ENCODE data around the gene PTBP1. TPM values are rescaled to one million over a fixed set of nuclear protein-coding genes. Genes with fewer than 3 reads are reported as not detected.
A peak's percentile ranks its signal among the peaks of the same experiment; 100 is the strongest.

PTBP1 gene
- total RNA-seq, 4 donors from 2014 or later = 139 to 167 (median 156) TPM

- no peak for DNase-seq
- peaks cover 0 to 10% (median 2%) of the 10 kb centered on the region in 3 donors for H3K36me3 ChIP-seq
- no peaks in the 10 kb centered on the region for H3K9me3 ChIP-seq
- peak overlapping the region in 3 of 4 donors; percentile 73 to 96 (median 90) for H3K27ac ChIP-seq
- H3K27me3 ChIP-seq = no peaks in the 10 kb centered on the region
- TF ChIP-seq CTCF (IDR thresholded peaks at IDR 0.05) (no peak), POLR2A (IDR thresholded peaks at IDR 0.05) (no peak)
- 57 to 100% methylated on average over 3 to 13 of the region's 28 CpGs for WGBS, 2 donors
- H3K4me1 ChIP-seq = peaks cover 31 to 57% (median 36%) of the 10 kb centered on the region in 3 donors
- peak overlapping the region in 1 of 4 donors; percentile 12 for H3K4me3 ChIP-seq
- intact Hi-C loops (cut with DNase I) = no loop called here
These were observed 2.1 kb upstream of the PTBP1 start for GRCh38 chr19:795073-795611.

GRCh38 chr19:795691-796581 lies 1.3 kb upstream of the PTBP1 start:
- DNase-seq = no peak
- Histone ChIP-seq H3K27me3 (no peaks in the 10 kb centered on the region), H3K9me3 (no peaks in the 10 kb centered on the region), H3K27ac (peak overlapping the region; percentile 90 to 96 (median 92)), H3K4me1 (peaks cover 39 to 63% (median 44%) of the 10 kb centered on the region in 3 donors), H3K36me3 (peaks cover 0 to 18% (median 5%) of the 10 kb centered on the region in 3 donors), H3K4me3 (peak overlapping the region; percentile 64 to 99 (median 89))
- intact Hi-C loops (cut with DNase I) = no loop called here
- WGBS, 2 donors = 65 to 75% methylated on average over 7 to 17 of the region's 39 CpGs
- TF ChIP-seq CTCF (IDR thresholded peaks at IDR 0.05) (no peak), POLR2A (IDR thresholded peaks at IDR 0.05) (no peak)

- TF ChIP-seq CTCF (IDR thresholded peaks at IDR 0.05) (peak in 3 of 6 experiments; percentile 2 to 59 (median 9)), POLR2A (IDR thresholded peaks at IDR 0.05) (peak in 1 of 4 donors; percentile 51)
- DNase-seq = peak; percentile 56
These were observed 519 bp downstream of the PTBP1 start for GRCh38 chr19:797528-798414.

GRCh38 chr19:798415-799075 lies 1.3 kb downstream of the PTBP1 start:
- WGBS, 2 donors = 0% methylated on average over 1 to 20 of the region's 44 CpGs
- peak overlapping the region; percentile 95 to 100 (median 100) for H3K27ac ChIP-seq
- H3K9me3 ChIP-seq = no peaks in the 10 kb centered on the region
- peak overlapping the region; percentile 84 to 99 (median 96) for H3K4me3 ChIP-seq
- peaks cover under 1 to 43% (median 5%) of the 10 kb centered on the region in 3 donors for H3K36me3 ChIP-seq
- TF ChIP-seq POLR2A (IDR thresholded peaks at IDR 0.05) = no peak
- no peak for TF ChIP-seq CTCF (IDR thresholded peaks at IDR 0.05)
- DNase-seq = no peak
- peaks cover 61 to 73% (median 64%) of the 10 kb centered on the region in 3 donors for H3K4me1 ChIP-seq
- H3K27me3 ChIP-seq = no peaks in the 10 kb centered on the region
- intact Hi-C loops (cut with DNase I) = no loop called here

More at GRCh38 chr19:797528-798414, 519 bp downstream of the PTBP1 start:
- H3K27ac ChIP-seq = peak overlapping the region; percentile 95 to 100 (median 100)
- peaks cover 0 to 35% (median 5%) of the 10 kb centered on the region in 3 donors for H3K36me3 ChIP-seq
- no peaks in the 10 kb centered on the region for H3K27me3 ChIP-seq
- no peaks in the 10 kb centered on the region for H3K9me3 ChIP-seq
- WGBS, 2 donors = 0% methylated on average over 14 of the region's 129 CpGs; no CpG with 5 or more reads in 1 of the 2 donors
- H3K4me3 ChIP-seq = peak overlapping the region; percentile 84 to 99 (median 96)
- H3K4me1 ChIP-seq = peaks cover 55 to 65% (median 57%) of the 10 kb centered on the region in 3 donors
- intact Hi-C loops (cut with DNase I) = no loop called here

Measured in esophagus squamous epithelium (tissue), 5 donors.